Neural cell (in vitro differentiated cells): ENCODE measurements around the gene BUD23.

Experiments
- CTCF ChIP-seq: fragments of 450-650 bp; IDR thresholded peaks from 2 replicates; pipeline ENCODE4 v1.5.1; 2014; ENCODE audit warnings: antibody characterized with exemption, mild to moderate bottlenecking, moderate library complexity; ENCODE audit not compliant: poor library complexity, severe bottlenecking
- EP300 ChIP-seq: fragments of 450-650 bp; conservative IDR thresholded peaks from 2 replicates; pipeline ENCODE4 v1.6.1; 2014; ENCODE audit warnings: antibody characterized with exemption, mild to moderate bottlenecking, moderate library complexity; ENCODE audit not compliant: poor library complexity, severe bottlenecking
- EZH2 ChIP-seq: fragments of 200-600, 300-800 bp; shearing (Covaris generic), sonication (generic); IDR thresholded peaks from 2 replicates; pipeline ENCODE4 v1.6.1; 2014; ENCODE audit warnings: antibody characterized with exemption, low read length, borderline replicate concordance, mild to moderate bottlenecking; ENCODE audit not compliant: insufficient read depth, poor library complexity, severe bottlenecking
- POLR2AphosphoS5 ChIP-seq: IDR thresholded peaks from 2 replicates; pipeline ENCODE4 v1.6.1; 2012
- RAD21 ChIP-seq: fragments of 450-650 bp; conservative IDR thresholded peaks from 2 replicates; pipeline ENCODE4 v1.6.1; 2014; ENCODE audit warnings: antibody characterized with exemption, mild to moderate bottlenecking, moderate library complexity
- SMC3 ChIP-seq: fragments of 450-650 bp; conservative IDR thresholded peaks from 2 replicates; pipeline ENCODE4 v1.6.1; 2014; ENCODE audit warnings: antibody characterized with exemption, mild to moderate bottlenecking, moderate library complexity; ENCODE audit not compliant: poor library complexity
- TF ChIP-seq, protein P1 (sequence below): IDR thresholded peaks from 2 replicates; pipeline ENCODE4 v1.6.1; 2012; ENCODE audit warnings: borderline replicate concordance

GRCh38 chr7:73644688-73645286, 38.6 kb upstream of the BUD23 start:
- TF ChIP-seq CTCF (no peak), SMC3 (no peak), EP300 (no peak), EZH2 (no peak), POLR2AphosphoS5 (no peak), RAD21 (no peak)
- TF ChIP-seq, protein P1, sequence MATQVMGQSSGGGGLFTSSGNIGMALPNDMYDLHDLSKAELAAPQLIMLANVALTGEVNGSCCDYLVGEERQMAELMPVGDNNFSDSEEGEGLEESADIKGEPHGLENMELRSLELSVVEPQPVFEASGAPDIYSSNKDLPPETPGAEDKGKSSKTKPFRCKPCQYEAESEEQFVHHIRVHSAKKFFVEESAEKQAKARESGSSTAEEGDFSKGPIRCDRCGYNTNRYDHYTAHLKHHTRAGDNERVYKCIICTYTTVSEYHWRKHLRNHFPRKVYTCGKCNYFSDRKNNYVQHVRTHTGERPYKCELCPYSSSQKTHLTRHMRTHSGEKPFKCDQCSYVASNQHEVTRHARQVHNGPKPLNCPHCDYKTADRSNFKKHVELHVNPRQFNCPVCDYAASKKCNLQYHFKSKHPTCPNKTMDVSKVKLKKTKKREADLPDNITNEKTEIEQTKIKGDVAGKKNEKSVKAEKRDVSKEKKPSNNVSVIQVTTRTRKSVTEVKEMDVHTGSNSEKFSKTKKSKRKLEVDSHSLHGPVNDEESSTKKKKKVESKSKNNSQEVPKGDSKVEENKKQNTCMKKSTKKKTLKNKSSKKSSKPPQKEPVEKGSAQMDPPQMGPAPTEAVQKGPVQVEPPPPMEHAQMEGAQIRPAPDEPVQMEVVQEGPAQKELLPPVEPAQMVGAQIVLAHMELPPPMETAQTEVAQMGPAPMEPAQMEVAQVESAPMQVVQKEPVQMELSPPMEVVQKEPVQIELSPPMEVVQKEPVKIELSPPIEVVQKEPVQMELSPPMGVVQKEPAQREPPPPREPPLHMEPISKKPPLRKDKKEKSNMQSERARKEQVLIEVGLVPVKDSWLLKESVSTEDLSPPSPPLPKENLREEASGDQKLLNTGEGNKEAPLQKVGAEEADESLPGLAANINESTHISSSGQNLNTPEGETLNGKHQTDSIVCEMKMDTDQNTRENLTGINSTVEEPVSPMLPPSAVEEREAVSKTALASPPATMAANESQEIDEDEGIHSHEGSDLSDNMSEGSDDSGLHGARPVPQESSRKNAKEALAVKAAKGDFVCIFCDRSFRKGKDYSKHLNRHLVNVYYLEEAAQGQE, result no peak
